OCI-LY1 (cell line): ENCODE results near the gene ABCB11.
A peak's percentile ranks its signal among the peaks of the same experiment; 100 is the strongest.

Experiments
- H2AFZ ChIP-seq: fragments of 200-600 bp; sonication (generic), shearing (Covaris generic); 2 replicates; pipeline ENCODE4 v1.6.0; 2014; ENCODE audit warnings: antibody characterized with exemption, mild to moderate bottlenecking, low read length
- H3F3A ChIP-seq: fragments of 200-600 bp; sonication (generic), shearing (Covaris generic); 2 replicates; pipeline ENCODE4 v1.6.0; 2014; ENCODE audit warnings: mild to moderate bottlenecking, antibody characterized with exemption, low read length, moderate library complexity; ENCODE audit not compliant: insufficient read depth
- H3K27ac ChIP-seq: fragments of 200-600 bp; sonication (generic); 2 replicates; pipeline ENCODE4 v1.5.1; 2014; ENCODE audit warnings: low read length, mixed run types, mild to moderate bottlenecking, low read depth; ENCODE audit not compliant: poor library complexity, severe bottlenecking
- H3K27me3 ChIP-seq: fragments of 200-600 bp; sonication (generic); 2 replicates; pipeline ENCODE4 v1.6.0; 2014; ENCODE audit warnings: antibody characterized with exemption, mild to moderate bottlenecking, low read length, moderate library complexity; ENCODE audit not compliant: insufficient read depth
- H3K36me3 ChIP-seq: fragments of 200-600 bp; sonication (generic); 2 replicates; pipeline ENCODE4 v1.6.1; 2014; ENCODE audit warnings: mild to moderate bottlenecking, antibody characterized with exemption, low read length, moderate library complexity, mixed read lengths; ENCODE audit not compliant: insufficient read depth
- H3K4me1 ChIP-seq: fragments of 200-600 bp; sonication (generic); 2 replicates; pipeline ENCODE4 v1.5.1; 2014; ENCODE audit warnings: mild to moderate bottlenecking, low read length, moderate library complexity; ENCODE audit not compliant: insufficient read depth, severe bottlenecking
- H3K4me2 ChIP-seq: fragments of 200-600 bp; sonication (generic), shearing (Covaris generic); 2 replicates; pipeline ENCODE4 v1.6.1; 2014; ENCODE audit warnings: low read length
- H3K4me3 ChIP-seq: fragments of 200-600 bp; sonication (generic); 2 replicates; pipeline ENCODE4 v1.5.1; 2014; ENCODE audit warnings: low read length, low read depth, mild to moderate bottlenecking, mixed read lengths; ENCODE audit not compliant: poor library complexity, severe bottlenecking
- H3K79me2 ChIP-seq: fragments of 200-600 bp; shearing (Covaris generic); 2 replicates; pipeline ENCODE4 v1.6.1; 2016; ENCODE audit warnings: mixed run types, low read length, mixed read lengths; ENCODE audit not compliant: insufficient read depth
- H3K9ac ChIP-seq: fragments of 200-600 bp; sonication (generic), shearing (Covaris generic); 2 replicates; pipeline ENCODE4 v1.6.1; 2014; ENCODE audit warnings: mild to moderate bottlenecking, low read length, mixed read lengths
- H3K9me2 ChIP-seq: fragments of 200-600 bp; sonication (generic), shearing (Covaris generic); 2 replicates; pipeline ENCODE4 v1.6.1; 2014; ENCODE audit warnings: low read depth, mild to moderate bottlenecking, low read length, mixed read lengths
- H3K9me3 ChIP-seq: fragments of 200-600 bp; shearing (Covaris generic); 2 replicates; pipeline ENCODE4 v1.6.1; 2014; ENCODE audit warnings: low read length, mixed read lengths
- H4K20me1 ChIP-seq: fragments of 200-600 bp; sonication (generic), shearing (Covaris generic); 2 replicates; pipeline ENCODE4 v1.6.0; 2016; ENCODE audit warnings: mild to moderate bottlenecking, low read length; ENCODE audit not compliant: insufficient read depth
- EZH2 ChIP-seq: fragments of 200-600 bp; sonication (generic), shearing (Covaris generic); IDR thresholded peaks from 2 replicates; pipeline ENCODE4 v1.8.0; 2017; ENCODE audit warnings: borderline replicate concordance, mixed run types, mild to moderate bottlenecking, antibody characterized with exemption, low read length, moderate library complexity, mixed read lengths
- TF ChIP-seq, protein P1 (sequence below): fragments of 200-600 bp; sonication (generic), shearing (Covaris generic); IDR thresholded peaks from 2 replicates; pipeline ENCODE4 v1.5.1; 2017; ENCODE audit warnings: mild to moderate bottlenecking, antibody characterized with exemption, low read length, moderate library complexity, mixed read lengths

ABCB11 gene

GRCh38 chr2:168926621-168927386, 104.3 kb downstream of the ABCB11 start:
- Histone ChIP-seq H3K36me3 (no peaks in the 10 kb centered on the region), H3K9ac (no peak overlapping the region), H3K9me2 (no peaks in the 10 kb centered on the region), H3F3A (no peaks in the 10 kb centered on the region), H2AFZ (no peak overlapping the region), H3K79me2 (no peaks in the 10 kb centered on the region), H3K4me3 (no peak overlapping the region), H3K4me1 (no peaks in the 10 kb centered on the region), H3K4me2 (no peak overlapping the region), H3K9me3 (no peaks in the 10 kb centered on the region), H3K27me3 (no peaks in the 10 kb centered on the region), H3K27ac (no peak overlapping the region), H4K20me1 (no peaks in the 10 kb centered on the region)
- TF ChIP-seq EZH2: no peak
- TF ChIP-seq, protein P1, sequence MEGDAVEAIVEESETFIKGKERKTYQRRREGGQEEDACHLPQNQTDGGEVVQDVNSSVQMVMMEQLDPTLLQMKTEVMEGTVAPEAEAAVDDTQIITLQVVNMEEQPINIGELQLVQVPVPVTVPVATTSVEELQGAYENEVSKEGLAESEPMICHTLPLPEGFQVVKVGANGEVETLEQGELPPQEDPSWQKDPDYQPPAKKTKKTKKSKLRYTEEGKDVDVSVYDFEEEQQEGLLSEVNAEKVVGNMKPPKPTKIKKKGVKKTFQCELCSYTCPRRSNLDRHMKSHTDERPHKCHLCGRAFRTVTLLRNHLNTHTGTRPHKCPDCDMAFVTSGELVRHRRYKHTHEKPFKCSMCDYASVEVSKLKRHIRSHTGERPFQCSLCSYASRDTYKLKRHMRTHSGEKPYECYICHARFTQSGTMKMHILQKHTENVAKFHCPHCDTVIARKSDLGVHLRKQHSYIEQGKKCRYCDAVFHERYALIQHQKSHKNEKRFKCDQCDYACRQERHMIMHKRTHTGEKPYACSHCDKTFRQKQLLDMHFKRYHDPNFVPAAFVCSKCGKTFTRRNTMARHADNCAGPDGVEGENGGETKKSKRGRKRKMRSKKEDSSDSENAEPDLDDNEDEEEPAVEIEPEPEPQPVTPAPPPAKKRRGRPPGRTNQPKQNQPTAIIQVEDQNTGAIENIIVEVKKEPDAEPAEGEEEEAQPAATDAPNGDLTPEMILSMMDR: no peak

- Histone ChIP-seq H3K4me2 (no peak overlapping the region), H4K20me1 (no peaks in the 10 kb centered on the region), H3K9ac (no peak overlapping the region), H3K4me3 (no peak overlapping the region), H3K27ac (no peak overlapping the region), H3K36me3 (no peaks in the 10 kb centered on the region), H3K4me1 (no peaks in the 10 kb centered on the region), H3K27me3 (no peaks in the 10 kb centered on the region; the same call in 1 of the 2 replicates), H2AFZ (no peak overlapping the region), H3K79me2 (no peaks in the 10 kb centered on the region), H3K9me2 (no peaks in the 10 kb centered on the region), H3F3A (no peaks in the 10 kb centered on the region), H3K9me3 (no peaks in the 10 kb centered on the region)
- TF ChIP-seq, protein P1: peak; percentile 57
- no peak for TF ChIP-seq EZH2
Observed at GRCh38 chr2:168920504-168921157, 110.5 kb downstream of the ABCB11 start.

DNA sequence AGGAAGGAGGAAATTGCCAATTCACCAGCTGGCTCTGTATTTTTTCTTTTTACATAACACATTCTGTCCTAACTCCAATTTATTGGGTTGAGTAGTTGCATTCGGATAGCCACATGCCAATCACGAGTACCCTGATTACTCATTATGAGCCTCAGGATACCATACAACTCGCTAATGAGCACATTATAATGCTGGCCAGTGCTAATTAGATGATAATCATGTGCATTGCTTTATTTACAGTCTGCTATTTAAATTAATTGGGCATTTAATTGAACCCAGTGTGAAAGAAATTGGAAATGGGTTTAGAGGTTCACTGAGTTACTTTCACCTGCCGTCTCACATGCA, 114.8 kb downstream of the ABCB11 start:
- H3K4me1 ChIP-seq: no peaks in the 10 kb centered on the region
- no peaks in the 10 kb centered on the region for H3F3A ChIP-seq
- no peak overlapping the region for H3K4me3 ChIP-seq
- H3K36me3 ChIP-seq: no peaks in the 10 kb centered on the region
- no peaks in the 10 kb centered on the region; the same call in 1 of the 2 replicates for H3K27me3 ChIP-seq
- no peak overlapping the region for H3K9ac ChIP-seq
- H3K4me2 ChIP-seq: no peak overlapping the region
- H2AFZ ChIP-seq: no peak overlapping the region
- TF ChIP-seq, protein P1: no peak
- no peak for TF ChIP-seq EZH2
- H4K20me1 ChIP-seq: no peaks in the 10 kb centered on the region
- no peaks in the 10 kb centered on the region for H3K9me3 ChIP-seq
- no peaks in the 10 kb centered on the region for H3K79me2 ChIP-seq
- H3K27ac ChIP-seq: no peak overlapping the region
- no peaks in the 10 kb centered on the region for H3K9me2 ChIP-seq
